BE2C (cell line): Measurements from ENCODE around the gene PPP1R1B.

ENCODE experiments used
- DNase-seq: peaks from one replicate; pipeline ENCODE4 v3.0.0-alpha.2; 2020
- H3K27me3 ChIP-seq: fragments of 250-450 bp; sonication (Bioruptor Pico); 2 replicates; pipeline ENCODE4 v1.5.1; 2020; ENCODE audit warnings: mild to moderate bottlenecking
- H3K36me3 ChIP-seq: fragments of 250-450 bp; sonication (Bioruptor Pico); 2 replicates; pipeline ENCODE4 v1.5.1; 2020; ENCODE audit warnings: mild to moderate bottlenecking
- H3K4me1 ChIP-seq: fragments of 250-450 bp; sonication (Bioruptor Pico); 2 replicates; pipeline ENCODE4 v1.5.1; 2020
- H3K4me3 ChIP-seq: 2 replicates; pipeline ENCODE4 v1.5.1; 2011; ENCODE audit warnings: low read depth, low read length
- H3K9me3 ChIP-seq: fragments of 250-450 bp; sonication (Bioruptor Pico); 2 replicates; pipeline ENCODE4 v1.5.1; 2020
- TF ChIP-seq, protein P1 (sequence below): IDR thresholded peaks from 2 replicates; pipeline ENCODE4 v1.5.1; 2012; ENCODE audit warnings: mild to moderate bottlenecking, low read depth, low read length

Gene PPP1R1B

DNA sequence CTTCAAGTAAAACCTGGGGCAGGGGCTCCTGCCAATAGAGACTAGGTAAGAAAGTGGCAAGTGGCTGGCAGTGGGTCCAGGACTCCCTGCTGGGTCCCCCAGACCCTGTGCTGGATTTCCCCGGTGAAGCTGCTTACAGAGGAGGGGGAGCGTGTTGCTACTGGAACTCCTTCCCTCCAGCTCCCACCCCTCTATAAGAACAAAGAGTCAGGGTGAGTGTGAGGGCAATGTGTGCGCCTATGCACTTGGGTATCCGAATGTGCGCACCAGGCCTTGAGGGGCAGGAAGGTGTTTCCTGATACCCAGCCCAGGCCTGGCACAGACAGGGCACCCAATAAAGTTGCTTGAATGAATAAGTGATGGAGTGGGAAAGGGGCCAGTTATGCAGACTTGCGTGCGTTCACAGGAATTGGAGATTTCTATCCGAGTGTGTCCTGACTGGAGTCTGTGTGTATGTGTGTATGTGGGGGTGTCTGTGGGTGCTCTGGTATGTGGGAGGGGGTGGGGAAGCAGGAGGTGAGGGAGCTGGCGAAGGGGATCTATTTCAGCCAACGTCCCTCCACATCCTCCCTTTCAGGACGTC is 30.7 kb upstream of the PPP1R1B start:
- TF ChIP-seq, protein P1, sequence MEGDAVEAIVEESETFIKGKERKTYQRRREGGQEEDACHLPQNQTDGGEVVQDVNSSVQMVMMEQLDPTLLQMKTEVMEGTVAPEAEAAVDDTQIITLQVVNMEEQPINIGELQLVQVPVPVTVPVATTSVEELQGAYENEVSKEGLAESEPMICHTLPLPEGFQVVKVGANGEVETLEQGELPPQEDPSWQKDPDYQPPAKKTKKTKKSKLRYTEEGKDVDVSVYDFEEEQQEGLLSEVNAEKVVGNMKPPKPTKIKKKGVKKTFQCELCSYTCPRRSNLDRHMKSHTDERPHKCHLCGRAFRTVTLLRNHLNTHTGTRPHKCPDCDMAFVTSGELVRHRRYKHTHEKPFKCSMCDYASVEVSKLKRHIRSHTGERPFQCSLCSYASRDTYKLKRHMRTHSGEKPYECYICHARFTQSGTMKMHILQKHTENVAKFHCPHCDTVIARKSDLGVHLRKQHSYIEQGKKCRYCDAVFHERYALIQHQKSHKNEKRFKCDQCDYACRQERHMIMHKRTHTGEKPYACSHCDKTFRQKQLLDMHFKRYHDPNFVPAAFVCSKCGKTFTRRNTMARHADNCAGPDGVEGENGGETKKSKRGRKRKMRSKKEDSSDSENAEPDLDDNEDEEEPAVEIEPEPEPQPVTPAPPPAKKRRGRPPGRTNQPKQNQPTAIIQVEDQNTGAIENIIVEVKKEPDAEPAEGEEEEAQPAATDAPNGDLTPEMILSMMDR: no peak
- H3K9me3 ChIP-seq: no peaks in the 10 kb centered on the region
- peaks cover 95% of the 10 kb centered on the region for H3K27me3 ChIP-seq
- H3K4me3 ChIP-seq: no peak overlapping the region
- no peak for DNase-seq
- H3K36me3 ChIP-seq: no peaks in the 10 kb centered on the region
- H3K4me1 ChIP-seq: peaks cover 6% of the 10 kb centered on the region

DNA sequence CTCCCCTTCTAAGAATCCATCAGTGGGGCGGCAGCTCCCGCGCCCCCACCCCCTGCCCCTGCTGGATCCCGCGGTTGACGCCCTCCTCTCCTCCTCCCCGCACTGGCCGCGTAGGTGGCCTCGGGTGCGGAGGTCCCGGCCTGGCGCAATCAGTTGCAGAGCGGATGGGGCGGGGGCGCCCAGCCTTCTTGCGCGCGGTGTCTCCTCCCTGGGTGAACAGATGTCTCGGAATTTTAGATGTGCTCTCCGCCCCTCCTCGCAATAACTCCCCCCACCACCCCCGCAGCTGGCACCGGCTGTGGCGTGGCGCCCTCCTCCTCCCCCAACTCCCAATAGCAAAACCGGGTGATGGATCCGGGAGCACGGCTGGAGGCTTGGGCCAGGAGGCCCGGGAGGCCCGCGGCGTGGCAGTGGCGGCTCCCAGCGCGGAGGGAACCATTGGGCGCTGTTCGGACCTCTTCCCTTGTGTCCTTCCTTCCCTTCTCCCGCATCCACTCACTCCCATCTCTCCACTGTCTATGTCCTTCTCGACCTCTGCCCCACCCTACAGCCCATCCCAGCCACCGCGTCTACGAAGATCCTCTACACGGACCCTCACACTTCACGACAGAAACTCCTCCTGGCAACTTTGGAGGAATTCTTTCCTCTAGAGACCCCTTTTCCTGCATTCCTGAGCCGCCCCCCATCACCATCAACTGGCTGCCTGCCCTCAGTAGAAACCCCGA is 30.0 kb upstream of the PPP1R1B start:
- no peak overlapping the region for H3K4me3 ChIP-seq
- peaks cover 6% of the 10 kb centered on the region for H3K4me1 ChIP-seq
- H3K27me3 ChIP-seq: peaks cover 97% of the 10 kb centered on the region
- no peak for DNase-seq
- no peaks in the 10 kb centered on the region for H3K36me3 ChIP-seq
- H3K9me3 ChIP-seq: no peaks in the 10 kb centered on the region
- TF ChIP-seq, protein P1: no peak

DNA sequence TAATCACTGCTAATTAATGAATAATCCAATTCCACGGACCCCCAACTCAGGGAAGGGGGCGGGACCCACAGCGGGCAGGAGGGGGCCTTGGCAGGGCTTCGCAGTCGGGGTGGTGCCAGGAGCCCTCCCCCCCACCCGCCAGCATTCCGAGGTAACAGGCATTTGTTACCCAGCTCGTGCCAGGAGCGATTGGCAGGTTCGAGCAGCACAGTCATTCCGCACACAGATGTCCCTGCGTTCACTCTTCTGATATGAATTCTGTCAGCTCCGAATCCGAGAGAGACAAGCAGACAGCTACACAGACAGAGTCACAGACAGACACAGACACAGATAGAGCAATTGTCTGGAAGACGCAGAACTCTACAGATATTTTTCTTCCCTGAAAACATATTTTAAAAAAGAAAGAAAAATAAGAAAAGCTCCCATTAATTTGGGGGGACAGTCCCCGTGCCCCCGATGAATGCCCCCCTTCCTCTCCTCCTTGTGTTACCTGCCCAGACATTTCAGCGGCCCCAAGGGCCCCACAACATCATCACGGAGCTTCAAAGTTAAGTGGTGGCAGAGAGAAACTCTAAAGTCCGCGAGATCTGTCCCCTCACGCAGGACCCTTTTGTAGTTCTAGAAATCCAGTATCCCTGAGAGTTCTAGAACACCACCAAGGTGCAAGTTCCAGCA is 29.2 kb upstream of the PPP1R1B start:
- no peaks in the 10 kb centered on the region for H3K36me3 ChIP-seq
- H3K4me3 ChIP-seq: no peak overlapping the region
- H3K4me1 ChIP-seq: peaks cover 6% of the 10 kb centered on the region
- H3K9me3 ChIP-seq: no peaks in the 10 kb centered on the region
- no peak for DNase-seq
- peaks cover 97% of the 10 kb centered on the region for H3K27me3 ChIP-seq
- TF ChIP-seq, protein P1: no peak

DNA sequence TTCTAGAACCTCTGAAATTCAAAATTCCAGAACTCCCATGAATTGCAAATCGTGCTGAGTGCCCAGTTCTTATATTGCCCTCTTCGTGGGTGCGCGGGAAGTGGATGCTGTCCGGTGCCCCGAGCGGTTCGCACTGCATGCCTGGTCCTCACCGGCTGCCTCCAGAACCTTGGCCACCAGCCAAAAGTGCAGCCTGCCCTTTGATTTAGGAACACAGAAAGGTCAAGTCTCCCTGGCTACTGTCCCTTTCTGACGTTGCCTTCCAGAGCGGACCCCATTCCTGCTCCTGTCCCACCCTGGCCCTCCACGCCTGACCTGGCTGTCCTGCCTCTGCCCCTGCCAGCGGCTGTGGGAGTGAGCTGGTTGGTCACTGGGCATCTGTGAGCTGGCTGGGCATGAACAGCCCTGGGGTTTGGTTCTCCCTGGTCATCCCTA is 28.7 kb upstream of the PPP1R1B start:
- Histone ChIP-seq H3K4me1 (peaks cover 6% of the 10 kb centered on the region), H3K27me3 (peaks cover 100% of the 10 kb centered on the region), H3K9me3 (no peaks in the 10 kb centered on the region), H3K36me3 (no peaks in the 10 kb centered on the region), H3K4me3 (no peak overlapping the region)
- TF ChIP-seq, protein P1: no peak
- DNase-seq: peak; percentile 53

DNA sequence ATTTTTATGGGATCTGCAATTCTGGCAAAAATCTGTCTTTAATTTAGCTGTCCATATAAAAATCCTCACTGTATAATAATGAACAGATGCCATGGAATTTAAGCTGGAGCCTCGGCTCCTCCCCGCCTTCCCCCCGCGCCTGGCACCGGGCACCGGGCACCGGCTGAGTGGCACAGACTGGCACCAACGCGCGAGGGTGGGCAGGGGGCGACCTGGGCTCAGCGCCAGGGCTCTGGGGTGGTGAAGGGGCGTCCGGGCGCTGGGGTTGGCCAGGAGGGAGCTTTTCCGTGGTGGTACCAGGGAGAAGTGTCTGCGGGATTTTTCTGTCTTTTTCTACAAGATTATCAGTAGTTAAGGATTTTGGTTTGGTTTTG is 28.1 kb upstream of the PPP1R1B start:
- Histone ChIP-seq H3K9me3 (no peaks in the 10 kb centered on the region), H3K4me3 (no peak overlapping the region), H3K4me1 (peaks cover 6% of the 10 kb centered on the region), H3K36me3 (no peaks in the 10 kb centered on the region), H3K27me3 (peaks cover 100% of the 10 kb centered on the region)
- TF ChIP-seq, protein P1: no peak
- no peak for DNase-seq
